ENCODE data around the gene TFG.

Gene TFG

DNA sequence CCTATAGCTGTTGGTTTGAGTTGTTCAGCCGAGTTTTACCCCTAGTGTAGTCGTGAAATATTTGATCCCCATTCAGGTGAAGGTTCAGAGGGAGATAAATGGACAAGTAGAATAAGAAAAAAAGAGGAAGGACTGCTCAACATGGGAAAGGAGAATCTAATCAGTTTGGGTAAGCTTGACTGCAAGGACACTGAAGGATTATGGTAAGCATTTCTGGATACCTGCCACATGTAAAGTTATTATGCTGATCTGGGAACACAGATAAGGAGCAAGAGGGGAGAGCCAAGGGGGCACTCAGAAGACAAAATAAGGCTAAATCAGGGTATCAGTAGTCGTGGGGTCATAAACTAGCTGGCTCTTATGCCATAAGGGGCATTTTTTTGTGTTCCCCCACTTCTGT is 49.9 kb downstream of the TFG start:
- no peak for DNase-seq

GRCh38 chr3:100759950-100760349 is 50.7 kb downstream of the TFG start:
- DNase-seq, result no peak

GRCh38 chr3:100760377-100760776 is 51.1 kb downstream of the TFG start:
- no peak for DNase-seq

GRCh38 chr3:100761211-100761942 is 52.1 kb downstream of the TFG start:
- no peak for DNase-seq

- no peak for DNase-seq
Measured at GRCh38 chr3:100761951-100762350, 52.7 kb downstream of the TFG start.

- DNase-seq, result no peak
Measured at GRCh38 chr3:100765437-100765975, 56.2 kb downstream of the TFG start.

DNA sequence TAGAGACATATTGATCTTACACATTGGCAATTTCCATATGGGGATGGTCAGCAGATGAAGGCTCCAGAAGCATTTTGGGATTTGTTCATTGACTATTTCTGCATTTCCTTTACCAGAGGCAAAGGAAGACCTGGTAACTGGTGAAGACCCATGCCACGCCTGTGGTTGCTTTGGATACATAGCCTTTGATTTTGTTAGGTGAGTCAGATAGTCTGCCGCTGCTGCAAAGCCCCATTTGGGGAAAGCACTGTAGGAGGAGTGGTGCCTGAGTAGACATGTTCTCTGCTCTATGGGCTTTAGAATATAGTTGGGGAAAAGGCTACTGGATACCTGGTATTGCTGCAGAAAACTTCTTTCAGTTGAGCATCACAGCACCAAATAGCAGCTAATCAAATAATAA is 56.8 kb downstream of the TFG start:
- DNase-seq, result no peak

GRCh38 chr3:100769693-100770092 is 60.4 kb downstream of the TFG start:
- DNase-seq, result no peak

DNA sequence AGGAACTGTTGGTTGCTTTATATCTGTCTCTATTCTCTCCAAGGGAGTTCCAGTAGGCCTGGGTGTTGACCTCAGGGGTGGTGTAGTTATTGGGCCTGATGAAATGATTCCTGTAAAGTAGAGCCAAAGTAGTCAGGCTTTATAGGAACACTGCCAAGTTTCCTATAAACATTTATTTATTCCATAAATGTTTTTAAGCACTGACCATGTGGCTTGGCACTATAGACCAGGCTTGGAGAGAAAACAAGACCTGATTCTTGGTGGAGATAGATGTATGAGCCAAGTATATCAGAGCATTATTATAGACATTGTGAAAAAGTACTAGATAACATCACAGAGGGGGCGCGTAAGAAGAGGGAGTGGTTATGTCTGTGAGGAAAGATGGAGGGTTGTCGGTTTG is 65.9 kb downstream of the TFG start:
- no peak for DNase-seq

GRCh38 chr3:100775669-100776068 is 66.4 kb downstream of the TFG start:
- no peak for DNase-seq

DNA sequence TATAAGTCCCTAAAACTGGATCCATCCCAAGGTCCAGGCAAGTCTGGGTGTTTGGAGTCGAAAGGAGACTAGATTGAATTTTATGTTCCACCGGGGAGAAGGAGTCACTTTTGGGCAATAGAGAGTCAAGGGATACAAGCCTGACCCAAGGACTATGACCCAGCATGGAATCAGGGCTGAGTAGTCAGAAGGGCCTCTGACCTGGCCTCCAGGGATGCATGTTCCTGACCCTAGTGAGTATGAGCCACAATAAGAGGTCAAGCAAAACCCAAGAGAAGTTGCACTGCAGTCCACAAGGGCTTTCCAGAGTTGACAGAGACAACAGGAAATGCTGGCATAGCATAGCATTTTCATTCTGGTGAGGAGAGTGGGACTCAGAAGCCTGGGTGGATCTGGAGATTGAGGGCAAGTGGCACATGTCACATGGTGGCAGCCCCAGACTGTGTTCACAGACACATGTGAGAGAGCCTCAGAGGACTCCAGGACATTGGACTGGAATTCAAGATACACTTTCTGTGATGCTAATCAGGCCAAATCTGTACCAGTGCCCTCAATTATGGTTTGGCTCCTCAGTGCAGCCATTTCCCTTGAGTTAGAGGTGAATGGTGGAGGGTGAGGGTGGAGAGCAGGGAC is 66.9 kb downstream of the TFG start:
- no peak for DNase-seq

DNA sequence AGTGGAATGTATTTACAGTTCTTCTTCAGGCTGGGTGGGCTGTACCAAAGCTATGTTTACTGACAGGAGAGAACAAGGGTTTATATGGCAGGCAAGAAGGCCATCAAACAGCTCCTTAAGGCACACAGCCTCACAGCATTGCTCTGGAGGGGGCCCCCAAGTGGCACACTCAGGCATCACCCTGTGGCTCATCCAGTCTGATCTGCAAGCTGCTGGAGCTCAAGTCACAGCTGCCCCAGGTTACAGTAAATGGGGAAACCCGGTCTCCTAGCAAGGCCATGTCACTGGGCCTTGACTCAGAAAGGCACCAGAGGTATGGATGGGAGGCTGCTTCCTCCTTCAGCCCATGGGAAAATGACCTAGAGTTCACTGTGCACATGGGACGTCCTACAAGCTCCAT is 67.5 kb downstream of the TFG start:
- peak; percentile 19 for DNase-seq

DNA sequence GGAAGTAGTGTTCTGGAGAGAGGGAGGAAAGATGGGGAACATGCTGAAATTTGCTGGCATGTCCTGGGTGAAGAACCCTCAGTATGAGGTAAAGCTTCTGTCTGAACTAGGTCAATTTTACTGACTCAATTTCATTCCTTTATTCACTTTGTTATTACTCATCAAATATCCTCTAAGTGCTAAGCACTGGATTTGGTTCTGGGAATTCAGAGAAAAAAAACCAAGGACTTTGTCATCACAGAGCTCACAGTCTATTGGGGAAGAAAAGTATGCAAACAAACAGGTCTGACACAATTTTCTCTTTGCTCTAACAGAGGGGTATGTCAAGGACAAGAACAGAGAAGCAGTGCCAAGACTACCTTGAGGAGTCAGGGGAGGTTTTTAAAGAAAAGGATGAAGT is 68.0 kb downstream of the TFG start:
- peak; percentile 87 for DNase-seq

DNA sequence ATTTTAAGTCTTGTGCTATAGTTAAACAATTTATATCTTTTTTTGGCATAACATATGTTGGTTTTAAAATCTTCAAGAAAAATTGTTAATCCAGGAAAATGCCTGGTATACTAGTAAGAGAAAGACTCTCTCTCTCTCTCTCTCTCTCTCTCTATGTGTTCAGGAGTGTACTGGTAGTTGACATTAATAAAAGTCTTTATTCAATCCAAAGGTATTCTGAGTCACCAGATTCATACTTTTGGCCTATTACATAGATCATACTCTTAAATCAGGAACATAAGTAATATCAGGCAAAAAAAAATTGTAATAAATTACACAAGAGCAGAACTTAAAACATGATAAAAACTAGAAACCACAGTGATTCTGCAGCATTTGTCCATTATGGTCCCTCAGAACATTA is 70.2 kb downstream of the TFG start:
- DNase-seq, result peak; percentile 51

DNA sequence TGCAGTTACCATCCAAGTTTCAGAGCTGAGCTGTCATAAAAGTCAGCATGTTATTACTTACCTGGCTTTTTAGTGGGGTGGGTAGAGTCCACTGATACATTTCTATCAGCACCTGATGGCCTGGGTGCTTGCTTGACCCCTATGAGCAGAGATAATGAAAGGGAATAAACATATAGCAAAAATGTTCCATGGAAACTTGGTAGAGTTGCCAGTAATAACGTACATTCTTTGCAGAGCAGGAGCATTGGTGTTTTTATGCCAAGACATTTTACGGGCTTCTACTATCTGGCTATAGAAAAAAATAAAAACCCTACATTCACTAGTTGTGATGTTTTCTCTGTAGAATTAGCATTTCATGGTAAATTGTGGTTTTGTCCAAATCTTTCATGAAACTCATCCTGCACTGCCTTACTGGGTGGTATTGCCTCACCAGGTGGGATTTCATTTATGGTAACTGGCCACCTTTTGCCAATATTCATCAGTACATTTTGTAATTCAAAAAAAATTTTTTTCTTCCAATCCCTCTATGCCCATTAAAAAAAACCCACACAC is 70.9 kb downstream of the TFG start:
- DNase-seq, result no peak

GRCh38 chr3:100781301-100781700 is 72.0 kb downstream of the TFG start:
- peak; percentile 81 for DNase-seq

DNA sequence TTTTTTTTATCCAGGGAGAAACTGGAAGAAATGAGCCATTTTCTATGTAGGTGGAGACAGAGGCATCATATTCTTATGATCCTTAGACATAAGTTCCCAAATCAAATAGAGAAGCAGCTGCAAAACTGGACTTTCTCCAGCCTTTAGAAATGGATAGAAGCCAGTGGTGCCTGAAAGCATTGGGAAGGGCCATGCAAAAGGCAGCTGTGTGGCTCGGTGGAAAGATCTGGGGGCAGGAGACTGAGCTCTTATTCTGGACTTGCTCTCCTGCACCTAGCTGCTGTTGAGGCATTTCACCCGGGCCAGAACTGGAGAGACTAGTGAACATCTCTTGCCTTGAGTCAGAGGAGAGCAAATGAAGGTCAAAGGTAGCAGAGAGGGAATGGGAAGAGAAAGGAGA is 73.1 kb downstream of the TFG start:
- peak; percentile 13 for DNase-seq

DNA sequence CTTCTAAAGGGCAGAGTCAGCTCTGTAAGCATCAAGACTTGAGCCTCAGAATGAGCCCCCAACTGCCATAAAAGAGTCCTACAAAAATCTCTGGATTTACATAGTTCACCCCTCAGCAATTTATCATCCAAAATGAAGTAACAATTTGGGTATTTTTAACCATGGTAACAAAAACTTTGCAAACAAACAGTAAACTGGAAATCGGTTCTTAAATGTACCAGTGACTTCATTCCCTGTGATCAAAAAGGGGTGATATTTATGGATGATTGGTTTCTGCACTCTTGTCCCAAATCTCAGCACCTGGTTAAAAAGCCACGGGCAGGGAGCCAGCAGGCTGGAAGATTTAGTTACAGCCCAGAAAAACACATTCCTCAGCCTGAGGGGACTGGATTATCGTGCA is 73.6 kb downstream of the TFG start:
- DNase-seq, result peak; percentile 41

GRCh38 chr3:100783619-100784018 is 74.3 kb downstream of the TFG start:
- DNase-seq, result no peak

GRCh38 chr3:100789579-100789978 is 80.3 kb downstream of the TFG start:
- DNase-seq, result peak; percentile 55

DNA sequence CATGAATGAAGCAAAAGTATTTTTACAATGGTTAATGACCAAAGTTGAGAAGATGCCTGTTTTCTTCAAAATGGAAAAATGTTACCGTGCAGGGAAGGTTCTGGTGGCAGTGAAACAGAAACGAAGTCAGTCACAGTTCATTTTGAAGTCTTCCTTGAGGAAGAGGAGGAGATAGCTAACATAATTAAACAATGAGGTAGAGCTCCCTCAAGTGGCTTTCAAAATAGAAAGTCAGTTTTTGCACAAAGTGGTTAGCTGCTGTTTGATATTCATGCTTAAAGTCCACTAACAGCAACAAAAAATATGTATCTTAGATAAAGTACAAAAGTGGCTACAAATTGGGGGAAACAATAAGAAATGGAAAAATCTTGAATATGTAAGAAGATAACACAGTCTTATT is 87.3 kb downstream of the TFG start:
- DNase-seq, result peak; percentile 66

DNA sequence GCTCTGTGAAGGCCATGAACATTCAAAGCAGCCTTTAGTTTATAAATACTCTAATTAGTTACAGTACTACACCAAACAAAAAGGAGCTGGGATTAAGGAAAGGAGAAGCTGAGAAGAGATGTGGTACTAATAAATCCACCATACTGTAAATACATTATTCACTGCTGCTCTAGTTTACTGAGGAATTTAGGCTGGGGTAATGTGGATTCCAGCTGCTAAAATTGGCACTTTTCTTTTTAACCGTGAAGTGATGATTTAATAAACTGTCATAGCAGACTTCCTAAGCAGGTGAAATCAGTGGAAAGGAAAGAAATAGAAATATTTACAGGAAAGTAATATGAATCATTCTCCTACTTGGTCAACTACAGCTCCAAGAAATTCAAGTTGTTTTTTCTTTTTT is 88.7 kb downstream of the TFG start:
- peak; percentile 59 for DNase-seq
